ENCODE measurements around the gene RMI2. TPM values are rescaled to one million over a fixed set of nuclear protein-coding genes. Genes with fewer than 3 reads are reported as not detected.

Gene RMI2
- total and polyA plus RNA-seq, 2 of the 8 experiments (the other 6 are each of a cell fraction or from before 2014, with no cell fraction given), result 58.2 to 96.0 TPM

DNA sequence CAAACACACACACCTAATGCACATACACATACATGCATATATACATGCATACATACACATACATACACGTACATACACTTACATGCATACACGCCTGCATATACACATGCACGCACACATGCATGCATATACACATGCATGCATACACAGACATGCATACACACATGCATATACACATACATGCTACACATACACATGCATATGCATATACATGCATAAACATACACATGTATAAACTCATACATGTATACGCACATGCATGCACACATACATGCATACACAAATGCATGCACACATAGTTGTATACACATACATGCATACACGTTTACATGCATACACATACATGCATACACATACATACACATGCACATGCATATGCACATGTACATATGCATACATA, 23.6 kb upstream of the RMI2 start:
- Histone ChIP-seq H3K18ac (ENCODE audit: extremely low read depth, low read length) (no peak overlapping the region), H4K20me1 (replicated peaks in 1 of 2; ENCODE audit: control insufficient read depth in 1 of 2, insufficient read depth in 2 of 2, low read length in 2 of 2) (no peaks in the 10 kb centered on the region), H3K4me2 (ENCODE audit: insufficient read depth in 1 of 2, low read depth in 2 of 2, low read length in 2 of 2) (no peak overlapping the region), H2BK5ac (ENCODE audit: low read depth, low read length) (0 out of 2 replicates have a peak overlapping the region, but pooled peaks have one; percentile 30), H4K91ac (replicated peaks; ENCODE audit: insufficient read length, low read length) (no peak overlapping the region), H3K27me3 (replicated peaks in 1 of 4; ENCODE audit: control insufficient read depth in 3 of 4, extremely low read depth in 1 of 4, insufficient read depth in 3 of 4, low read length in 3 of 4) (no peaks in the 10 kb centered on the region), H3K27ac (ENCODE audit: low read depth, low read length) (no peak overlapping the region), H2BK20ac (ENCODE audit: low read length) (no peak overlapping the region), H2AFZ (ENCODE audit: low read length) (no peak overlapping the region), H3K79me1 (ENCODE audit: low read depth, low read length) (no peaks in the 10 kb centered on the region), H2BK12ac (ENCODE audit: low read depth, low read length) (no peak overlapping the region; the same call in 1 of the 2 replicates), H3K14ac (ENCODE audit: insufficient read length) (no peak overlapping the region), H3K23ac (ENCODE audit: insufficient read length) (no peak overlapping the region), H3K4ac (replicated peaks; ENCODE audit: insufficient read length, low read depth, low read length) (no peak overlapping the region), H3K4me3 (ENCODE audit: extremely low read depth in 1 of 4, insufficient read depth in 2 of 4, low read depth in 3 of 4, low read length in 4 of 4) (no peak overlapping the region), H3K79me2 (ENCODE audit: control insufficient read depth in 1 of 2, insufficient read depth in 2 of 2, low read length in 2 of 2) (no peaks in the 10 kb centered on the region), H3K4me1 (replicated peaks in 1 of 4; ENCODE audit: control insufficient read depth in 3 of 4, insufficient read depth in 4 of 4, low read length in 3 of 4) (peaks cover 2 to 10% (median 4%) of the 10 kb centered on the region in 4 experiments; a peak in 5 of 7 replicates), H4K5ac (ENCODE audit: insufficient read length, low read depth, low read length) (no peak overlapping the region), H3K23me2 (ENCODE audit: low read depth, low read length) (peaks cover 5% of the 10 kb centered on the region; the same call in 1 of the 2 replicates), H3K36me3 (ENCODE audit: control insufficient read depth in 2 of 4, insufficient read depth in 4 of 4, low read length in 3 of 4) (no peaks in the 10 kb centered on the region), H4K8ac (ENCODE audit: extremely low read depth, insufficient read depth, low read length) (no peak overlapping the region), H3K9ac (replicated peaks in 1 of 4; ENCODE audit: extremely low read depth in 1 of 4, low read depth in 3 of 4, low read length in 3 of 4) (no peak overlapping the region), H3K56ac (replicated peaks; ENCODE audit: insufficient read length, low read depth, low read length) (no peak overlapping the region), H2AK5ac (ENCODE audit: low read depth, low read length) (no peak overlapping the region), H2BK120ac (replicated peaks; ENCODE audit: low read depth, low read length) (no peak overlapping the region), H2BK15ac (ENCODE audit: low read length) (peak overlapping the region; percentile 61; the same call in 1 of the 2 replicates), H3K9me3 (ENCODE audit: insufficient read depth in 2 of 2, low read depth in 1 of 2, low read length in 1 of 2) (no peaks in the 10 kb centered on the region)
- FAIRE-seq (no peak), DNase-seq (ENCODE audit: low read depth in 1 of 2, low spot score in 2 of 2) (no peak)
- TF ChIP-seq EGR1 (IDR thresholded peaks at IDR 0.05; ENCODE audit: borderline replicate concordance, low read depth, low read length) (no peak), EZH2 (IDR thresholded peaks at IDR 0.05; ENCODE audit: low read depth, low read length, severe bottlenecking) (no peak), ATF2 (IDR thresholded peaks at IDR 0.05; ENCODE audit: low read length) (no peak), ZNF274 (IDR thresholded peaks at IDR 0.05; ENCODE audit: borderline replicate concordance, extremely low read depth, low read length) (no peak), TAF7 (optimal IDR thresholded peaks at IDR 0.05; ENCODE audit: borderline replicate concordance, low read depth, low read length) (no peak), BRCA1 (IDR thresholded peaks at IDR 0.05; ENCODE audit: low read depth, low read length) (no peak), CTBP2 (IDR thresholded peaks at IDR 0.05; ENCODE audit: borderline replicate concordance, insufficient read depth, insufficient read length, low read length) (no peak), SUZ12 (IDR thresholded peaks at IDR 0.05; ENCODE audit: low read length) (no peak), USF2 (IDR thresholded peaks at IDR 0.05; ENCODE audit: low read length) (no peak), JUND (IDR thresholded peaks at IDR 0.05; ENCODE audit: low read length) (no peak)
- ChIA-PET POLR2A (ENCODE audit: partially characterized antibody) (interaction anchor here (4.6 kb wide), 1 partner anchor 8 kb away, joined by 25 read pairs; no protein-coding TSS in a partner anchor), CTCF (ENCODE audit: partially characterized antibody) (no interaction called here)
- 49% methylated on average over 5 of the region's 5 CpGs; no CpG with 5 or more reads in 1 of the 2 experiments for WGBS, 2 experiments (ENCODE audit: extremely low coverage in 1 of 2, insufficient coverage in 1 of 2, insufficient read length in 1 of 2, insufficient replicate concordance in 2 of 2, low coverage in 1 of 2, low lambda C conversion rate in 2 of 2, missing lambda C conversion rate in 1 of 2)
